ENCODE results near the gene NPHP4.

Gene NPHP4

DNA sequence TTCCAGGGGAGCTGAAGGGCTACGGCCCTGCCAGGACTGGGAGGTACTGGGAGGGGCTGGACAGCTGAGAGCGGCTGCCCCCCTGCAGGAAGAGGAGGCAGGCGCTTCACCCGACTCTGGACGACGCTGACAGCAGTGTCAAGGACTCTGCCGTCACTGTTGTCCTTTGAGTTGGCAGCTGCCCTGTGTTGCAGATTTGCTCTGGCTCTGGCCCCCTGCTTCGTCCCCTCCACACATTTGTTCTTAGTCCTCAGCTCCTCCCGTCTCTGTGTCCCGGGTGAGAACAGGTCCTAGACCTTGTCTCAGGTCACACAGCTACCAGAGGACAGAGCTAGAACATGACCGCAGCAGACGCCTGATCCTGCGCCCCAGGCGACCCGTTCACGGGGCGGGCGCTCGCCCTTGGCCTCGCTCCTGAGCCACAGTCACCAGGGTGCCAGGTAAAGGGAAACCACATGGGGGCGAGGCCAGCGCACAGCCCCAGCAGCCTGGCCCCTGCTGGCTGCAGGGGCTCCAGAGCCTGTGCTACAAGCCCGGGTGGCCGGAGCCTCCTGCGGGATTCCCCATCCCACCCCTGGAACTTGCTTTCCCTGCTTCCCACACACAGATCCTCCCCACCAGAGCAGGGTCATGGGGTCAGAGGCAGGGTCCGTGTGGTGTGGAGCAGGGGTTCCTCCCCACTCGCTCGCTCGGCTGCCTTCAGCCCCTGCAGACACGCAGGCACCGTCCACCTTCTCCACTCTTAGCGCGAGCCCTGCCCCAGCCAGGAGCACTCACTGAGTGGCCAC lies 10.7 kb upstream of the NPHP4 start:
- Histone ChIP-seq H3K27me3 (ENCODE audit: insufficient read depth, insufficient read length) (no peaks in the 10 kb centered on the region), H3K4me1 (ENCODE audit: insufficient read depth, insufficient read length) (peaks cover 6% of the 10 kb centered on the region), H3K4me3 (ENCODE audit: insufficient read length, low read depth) (no peak overlapping the region), H3K36me3 (ENCODE audit: insufficient read depth, insufficient read length, low read length) (no peaks in the 10 kb centered on the region), H3K9me3 (ENCODE audit: insufficient read depth, low read length) (no peaks in the 10 kb centered on the region), H3K9ac (ENCODE audit: insufficient read length, low read depth) (no peak overlapping the region)
- TF ChIP-seq ZNF274 (IDR thresholded peaks at IDR 0.05; ENCODE audit: low read depth, low read length): no peak
- TF ChIP-seq YY1 (IDR thresholded peaks at IDR 0.05; ENCODE audit: insufficient read depth, insufficient read length): no peak
- no peak for TF ChIP-seq SUZ12 (IDR thresholded peaks at IDR 0.05; ENCODE audit: extremely low read depth, insufficient read depth, insufficient read length)
- DNase-seq (ENCODE audit: low read depth, low spot score): no peak

DNA sequence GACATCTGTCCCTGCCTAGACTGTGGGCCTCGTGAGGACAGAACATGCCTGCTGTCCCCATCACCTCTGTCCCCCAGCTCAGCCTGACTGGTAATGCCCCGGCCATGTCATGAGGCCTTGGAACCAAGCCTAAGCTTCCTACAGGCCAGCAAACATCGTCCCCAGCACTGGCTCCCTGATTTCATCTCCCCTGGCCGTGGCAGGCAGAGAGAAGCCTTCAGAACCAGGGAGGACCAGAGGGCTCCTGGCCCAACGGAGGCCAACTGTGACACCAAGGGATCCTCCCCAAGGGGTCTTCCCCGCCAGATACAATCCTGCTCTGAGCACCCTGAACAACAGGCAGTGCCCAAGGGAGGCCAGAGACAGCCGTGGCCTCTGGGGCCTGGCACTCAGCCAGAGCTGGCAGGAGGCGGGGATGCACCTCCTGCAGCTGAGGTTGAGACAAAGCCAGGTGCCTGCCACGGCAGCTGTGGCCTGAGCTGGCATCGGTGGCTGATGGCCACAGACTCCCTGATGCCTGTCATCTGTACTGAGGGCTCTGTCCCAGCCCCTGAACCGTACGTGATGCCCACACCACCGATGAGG lies 9.9 kb upstream of the NPHP4 start:
- Histone ChIP-seq H3K27me3 (ENCODE audit: insufficient read depth, insufficient read length) (no peaks in the 10 kb centered on the region), H3K4me3 (ENCODE audit: insufficient read length, low read depth) (no peak overlapping the region), H3K9me3 (ENCODE audit: insufficient read depth, low read length) (no peaks in the 10 kb centered on the region), H3K36me3 (ENCODE audit: insufficient read depth, insufficient read length, low read length) (no peaks in the 10 kb centered on the region), H3K9ac (ENCODE audit: insufficient read length, low read depth) (no peak overlapping the region), H3K4me1 (ENCODE audit: insufficient read depth, insufficient read length) (peaks cover 6% of the 10 kb centered on the region)
- no peak for TF ChIP-seq YY1 (IDR thresholded peaks at IDR 0.05; ENCODE audit: insufficient read depth, insufficient read length)
- TF ChIP-seq ZNF274 (IDR thresholded peaks at IDR 0.05; ENCODE audit: low read depth, low read length): no peak
- no peak for TF ChIP-seq SUZ12 (IDR thresholded peaks at IDR 0.05; ENCODE audit: extremely low read depth, insufficient read depth, insufficient read length)
- DNase-seq (ENCODE audit: low read depth, low spot score): no peak

DNA sequence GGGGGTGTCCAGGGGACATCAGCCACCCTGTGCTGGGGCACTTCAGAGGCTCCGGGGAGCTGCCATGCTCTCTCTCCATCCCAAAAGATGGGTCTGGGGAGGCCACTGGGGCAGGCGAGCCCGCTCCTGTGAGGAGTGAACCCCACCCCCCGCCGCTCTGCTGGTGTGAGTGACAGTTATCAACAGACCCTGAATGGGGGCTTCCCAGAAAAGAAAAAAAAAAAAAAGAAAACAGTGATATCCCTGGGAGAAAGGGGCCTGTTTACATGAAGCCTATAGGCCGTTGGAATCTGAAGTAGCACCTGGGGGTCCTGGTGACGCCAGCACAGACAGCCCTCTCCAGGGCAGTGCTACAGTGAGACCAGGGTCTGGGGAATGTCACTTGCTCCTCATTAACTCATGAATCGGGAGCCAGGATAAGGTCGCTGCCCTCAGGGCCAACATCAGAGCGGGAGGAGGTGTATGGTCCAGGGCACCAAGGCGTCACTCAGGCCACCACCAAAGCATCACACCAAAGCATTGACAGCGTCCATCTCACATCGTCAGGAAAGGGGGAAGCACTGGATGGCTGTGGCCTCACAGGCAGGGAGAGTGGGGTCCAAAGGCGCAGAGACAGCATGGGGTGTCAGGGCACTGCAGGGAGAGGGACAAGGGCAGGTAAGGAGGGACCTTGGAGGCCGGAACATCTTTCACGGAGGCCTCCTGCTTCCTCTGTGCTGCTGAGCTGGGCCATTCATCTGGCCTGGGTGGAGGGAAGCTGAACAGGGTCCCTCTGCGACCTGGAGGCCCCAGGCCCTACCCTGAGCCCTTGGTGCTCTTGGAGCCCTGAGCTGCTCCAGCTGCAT lies 8.4 kb upstream of the NPHP4 start:
- no peak for DNase-seq (ENCODE audit: low read depth, low spot score)
- TF ChIP-seq YY1 (IDR thresholded peaks at IDR 0.05; ENCODE audit: insufficient read depth, insufficient read length) (no peak), ZNF274 (IDR thresholded peaks at IDR 0.05; ENCODE audit: low read depth, low read length) (no peak), SUZ12 (IDR thresholded peaks at IDR 0.05; ENCODE audit: extremely low read depth, insufficient read depth, insufficient read length) (no peak)

DNA sequence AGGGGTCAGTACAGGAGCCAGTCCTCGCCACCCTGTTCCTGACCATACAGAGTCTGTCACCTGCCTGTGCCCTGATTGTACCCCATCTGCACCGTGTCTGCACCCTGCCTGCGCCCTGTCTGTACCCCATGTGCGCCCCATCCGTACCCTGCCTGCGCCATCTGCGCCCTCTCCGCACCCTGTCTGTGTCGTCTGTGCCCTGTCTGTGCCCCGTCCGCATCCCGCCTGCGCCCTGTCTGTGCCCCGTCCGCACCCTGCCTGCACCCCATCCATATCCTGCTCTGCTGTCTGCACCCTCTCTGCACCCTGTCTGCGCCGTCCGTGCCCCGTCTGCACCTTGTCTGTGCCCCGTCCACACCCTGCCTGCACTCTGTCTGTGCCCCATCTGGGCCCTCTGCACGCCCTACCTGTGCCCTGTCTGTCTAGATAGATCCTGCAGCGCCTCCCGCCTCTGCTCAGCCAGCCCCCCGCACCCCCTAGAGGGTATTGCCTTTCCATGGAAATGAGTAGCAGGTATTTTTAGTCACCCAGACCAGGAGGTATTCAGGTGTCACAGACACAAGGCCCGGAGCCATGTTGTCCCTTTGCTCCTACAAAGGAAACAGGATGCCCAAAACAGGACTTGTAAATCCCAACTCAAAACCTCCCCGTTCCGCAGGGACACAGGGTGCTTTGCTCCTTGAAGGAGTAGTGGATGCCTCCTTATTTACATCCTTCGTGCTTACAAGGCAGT lies 7.7 kb upstream of the NPHP4 start:
- H3K4me1 ChIP-seq (ENCODE audit: insufficient read depth, insufficient read length): peaks cover 6% of the 10 kb centered on the region
- DNase-seq (ENCODE audit: low read depth, low spot score): no peak
- H3K36me3 ChIP-seq (ENCODE audit: insufficient read depth, insufficient read length, low read length): no peaks in the 10 kb centered on the region
- no peak overlapping the region for H3K9ac ChIP-seq (ENCODE audit: insufficient read length, low read depth)
- H3K9me3 ChIP-seq (ENCODE audit: insufficient read depth, low read length): no peaks in the 10 kb centered on the region
- no peak for TF ChIP-seq YY1 (IDR thresholded peaks at IDR 0.05; ENCODE audit: insufficient read depth, insufficient read length)
- no peak for TF ChIP-seq ZNF274 (IDR thresholded peaks at IDR 0.05; ENCODE audit: low read depth, low read length)
- no peak for TF ChIP-seq SUZ12 (IDR thresholded peaks at IDR 0.05; ENCODE audit: extremely low read depth, insufficient read depth, insufficient read length)
- H3K27me3 ChIP-seq (ENCODE audit: insufficient read depth, insufficient read length): no peaks in the 10 kb centered on the region
- no peak overlapping the region for H3K4me3 ChIP-seq (ENCODE audit: insufficient read length, low read depth)

More for the DNA sequence above, 8.4 kb upstream of the NPHP4 start:
- no peaks in the 10 kb centered on the region for H3K9me3 ChIP-seq (ENCODE audit: insufficient read depth, low read length)
- no peak overlapping the region for H3K9ac ChIP-seq (ENCODE audit: insufficient read length, low read depth)
- H3K4me3 ChIP-seq (ENCODE audit: insufficient read length, low read depth): no peak overlapping the region
- no peaks in the 10 kb centered on the region for H3K27me3 ChIP-seq (ENCODE audit: insufficient read depth, insufficient read length)
- H3K4me1 ChIP-seq (ENCODE audit: insufficient read depth, insufficient read length): peaks cover 6% of the 10 kb centered on the region
- H3K36me3 ChIP-seq (ENCODE audit: insufficient read depth, insufficient read length, low read length): no peaks in the 10 kb centered on the region

DNA sequence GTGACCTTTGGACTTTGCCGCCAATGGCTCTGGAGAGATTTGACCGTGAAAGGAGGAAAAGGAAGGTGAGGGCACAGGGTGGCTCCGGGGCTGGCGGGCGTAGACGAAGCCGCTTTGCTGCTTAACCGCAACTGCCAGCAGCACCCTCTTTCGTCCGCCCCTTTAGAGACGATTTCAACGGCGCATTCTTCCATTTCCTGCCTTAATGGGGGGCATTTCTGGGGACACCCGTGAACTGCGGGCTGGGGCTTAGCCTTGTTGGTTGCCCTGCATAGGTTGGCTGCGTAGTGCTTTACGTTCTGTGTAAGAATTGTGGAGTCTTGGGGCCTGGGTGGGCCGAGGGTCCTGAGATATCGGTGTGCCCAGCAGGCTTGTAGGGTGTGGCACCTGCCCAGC lies 6.7 kb upstream of the NPHP4 start:
- Histone ChIP-seq H3K4me3 (ENCODE audit: insufficient read length, low read depth) (no peak overlapping the region), H3K4me1 (ENCODE audit: insufficient read depth, insufficient read length) (peaks cover 6% of the 10 kb centered on the region), H3K9ac (ENCODE audit: insufficient read length, low read depth) (no peak overlapping the region), H3K9me3 (ENCODE audit: insufficient read depth, low read length) (no peaks in the 10 kb centered on the region), H3K36me3 (ENCODE audit: insufficient read depth, insufficient read length, low read length) (no peaks in the 10 kb centered on the region), H3K27me3 (ENCODE audit: insufficient read depth, insufficient read length) (no peaks in the 10 kb centered on the region)
- TF ChIP-seq YY1 (IDR thresholded peaks at IDR 0.05; ENCODE audit: insufficient read depth, insufficient read length): no peak
- no peak for TF ChIP-seq ZNF274 (IDR thresholded peaks at IDR 0.05; ENCODE audit: low read depth, low read length)
- no peak for TF ChIP-seq SUZ12 (IDR thresholded peaks at IDR 0.05; ENCODE audit: extremely low read depth, insufficient read depth, insufficient read length)
- no peak for DNase-seq (ENCODE audit: low read depth, low spot score)

DNA sequence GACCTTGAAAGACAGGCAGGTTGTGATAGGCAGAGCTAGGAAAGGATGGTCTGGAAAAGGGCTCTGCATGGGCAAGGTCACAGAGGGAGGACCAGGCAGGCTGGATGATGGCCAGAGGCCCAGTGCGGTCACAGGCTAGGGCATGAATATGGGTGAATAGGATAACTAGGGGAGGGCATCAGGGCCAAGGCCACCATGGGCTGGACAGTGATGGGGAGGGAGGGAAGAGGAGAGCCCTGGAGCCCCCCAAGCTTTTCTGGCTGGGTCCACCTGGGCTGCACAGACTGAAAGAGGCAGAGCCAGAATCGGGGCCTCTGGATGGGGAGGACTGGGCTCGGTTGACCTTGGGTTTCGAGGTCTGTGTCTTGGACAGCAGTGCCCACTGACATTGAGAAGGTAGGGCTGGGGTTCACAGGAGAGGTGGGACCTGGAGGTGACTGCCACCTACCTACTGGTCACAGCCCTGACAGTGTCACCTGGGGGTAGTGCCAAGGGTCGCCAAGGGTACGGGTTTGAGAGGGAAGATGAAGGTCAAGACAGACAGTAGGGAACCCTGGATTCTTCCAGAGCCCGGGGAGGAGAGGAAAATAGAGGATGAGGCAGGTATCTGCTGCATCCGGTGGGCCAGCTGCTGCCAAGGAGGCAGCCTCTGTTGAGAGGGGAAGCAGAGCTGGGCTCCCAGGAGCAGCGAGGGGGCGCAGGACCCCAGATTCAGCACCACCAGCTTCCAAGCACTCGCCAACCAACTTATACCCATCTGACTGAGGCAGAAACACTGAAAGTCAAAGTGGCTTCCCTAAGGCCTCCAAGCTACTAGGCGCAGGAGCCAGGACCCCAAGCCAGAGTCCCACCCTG lies 6.1 kb upstream of the NPHP4 start:
- Histone ChIP-seq H3K36me3 (ENCODE audit: insufficient read depth, insufficient read length, low read length) (no peaks in the 10 kb centered on the region), H3K9me3 (ENCODE audit: insufficient read depth, low read length) (no peaks in the 10 kb centered on the region), H3K27me3 (ENCODE audit: insufficient read depth, insufficient read length) (no peaks in the 10 kb centered on the region), H3K4me3 (ENCODE audit: insufficient read length, low read depth) (no peak overlapping the region), H3K4me1 (ENCODE audit: insufficient read depth, insufficient read length) (peaks cover 6% of the 10 kb centered on the region), H3K9ac (ENCODE audit: insufficient read length, low read depth) (no peak overlapping the region)
- DNase-seq (ENCODE audit: low read depth, low spot score): no peak
- no peak for TF ChIP-seq SUZ12 (IDR thresholded peaks at IDR 0.05; ENCODE audit: extremely low read depth, insufficient read depth, insufficient read length)
- no peak for TF ChIP-seq YY1 (IDR thresholded peaks at IDR 0.05; ENCODE audit: insufficient read depth, insufficient read length)
- TF ChIP-seq ZNF274 (IDR thresholded peaks at IDR 0.05; ENCODE audit: low read depth, low read length): no peak
